Fibroblast of pulmonary artery (primary cell): Measurements from ENCODE around the gene CFAP221.

Source experiments
- DNase-seq: peaks from one replicate; pipeline ENCODE4 v3.0.0-alpha.2; 2010; ENCODE audit warnings: low read depth
- H3K4me3 ChIP-seq: replicated peaks from 2 replicates; pipeline ENCODE4 v1.5.1; 2011; ENCODE audit warnings: low read depth, mild to moderate bottlenecking, control low read depth, low read length, moderate library complexity
- CTCF ChIP-seq: IDR thresholded peaks from 2 replicates; pipeline ENCODE4 v1.5.1; 2011; ENCODE audit warnings: mild to moderate bottlenecking, control low read depth, low read length, inconsistent platforms; ENCODE audit errors: missing control alignments

Gene CFAP221

GRCh38 chr2:119548516-119549120 lies 4.4 kb downstream of the CFAP221 start:
- no peak for TF ChIP-seq CTCF
- no peak overlapping the region for H3K4me3 ChIP-seq
- no peak for DNase-seq

GRCh38 chr2:119549241-119549640 lies 5.0 kb downstream of the CFAP221 start:
- peak; percentile 18 for DNase-seq
- no peak overlapping the region for H3K4me3 ChIP-seq
- TF ChIP-seq CTCF = no peak

GRCh38 chr2:119550346-119550745 lies 6.1 kb downstream of the CFAP221 start:
- DNase-seq = no peak
- no peak for TF ChIP-seq CTCF
- H3K4me3 ChIP-seq = no peak overlapping the region

GRCh38 chr2:119550856-119551255 lies 6.6 kb downstream of the CFAP221 start:
- TF ChIP-seq CTCF = no peak
- H3K4me3 ChIP-seq = no peak overlapping the region
- DNase-seq = no peak

GRCh38 chr2:119552902-119553301 lies 8.7 kb downstream of the CFAP221 start:
- DNase-seq = no peak
- TF ChIP-seq CTCF = no peak
- no peak overlapping the region for H3K4me3 ChIP-seq

GRCh38 chr2:119553687-119554344 lies 9.6 kb downstream of the CFAP221 start:
- no peak for DNase-seq
- H3K4me3 ChIP-seq = no peak overlapping the region
- TF ChIP-seq CTCF = no peak

GRCh38 chr2:119565481-119565880 lies 21.2 kb downstream of the CFAP221 start:
- no peak overlapping the region for H3K4me3 ChIP-seq
- DNase-seq = no peak
- no peak for TF ChIP-seq CTCF
